ENCODE data around the gene PTPRT.

DNA sequence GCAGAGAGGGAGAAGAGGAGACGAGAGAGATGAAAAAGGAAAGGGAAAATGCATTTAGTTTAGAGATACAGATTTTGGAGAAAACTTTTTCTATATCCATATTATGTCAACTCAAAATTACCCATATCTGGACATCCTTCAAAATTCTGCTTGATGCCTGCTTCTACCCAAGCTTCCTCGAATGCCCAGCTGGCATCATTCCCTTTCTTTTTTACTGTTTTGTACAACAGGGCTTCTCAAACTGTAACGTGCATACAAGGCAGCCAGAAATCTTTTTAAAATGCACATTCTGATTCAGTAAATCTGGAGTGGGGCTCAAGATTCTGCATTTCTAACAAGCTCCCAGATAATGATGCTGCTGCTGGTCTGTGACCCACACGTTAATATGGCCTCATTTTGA, 1108.8 kb downstream of the PTPRT start:
- TF ChIP-seq EZH2phosphoT487 (IDR thresholded peaks at IDR 0.05; ENCODE audit: unreplicated experiment) (no peak), CTCF (conservative IDR thresholded peaks at IDR 0.05; ENCODE audit: low read depth in 2 of 2) (no peak), EZH2 (IDR thresholded peaks at IDR 0.05; ENCODE audit: low read depth, unreplicated experiment) (no peak), JUNB (IDR thresholded peaks at IDR 0.05; ENCODE audit: unreplicated experiment) (no peak), REST (IDR thresholded peaks at IDR 0.05; ENCODE audit: unreplicated experiment) (no peak), POLR2AphosphoS5 (IDR thresholded peaks at IDR 0.05; ENCODE audit: low read depth) (no peak), CREB1 (CRISPR knock-in tag; IDR thresholded peaks at IDR 0.05; ENCODE audit: low read depth) (no peak), ZNF114 (CRISPR knock-in tag; IDR thresholded peaks at IDR 0.05) (no peak), STAT1 (IDR thresholded peaks at IDR 0.05; ENCODE audit: unreplicated experiment) (no peak)
